Measurements from ENCODE around the gene PARD3B. TPM values are rescaled to one million over a fixed set of nuclear protein-coding genes. Genes with fewer than 3 reads are reported as not detected.

PARD3B gene
- total RNA-seq, 1 donor from 2014 or later, result 9.3 TPM

GRCh38 chr2:204749319-204749718, 204.0 kb downstream of the PARD3B start:
- ATAC-seq, result no peak
- no peak for DNase-seq (ENCODE audit: low spot score)

- DNase-seq (ENCODE audit: low spot score) (no peak), ATAC-seq (no peak)
Measured at GRCh38 chr2:204750389-204750788, 205.1 kb downstream of the PARD3B start.

DNA sequence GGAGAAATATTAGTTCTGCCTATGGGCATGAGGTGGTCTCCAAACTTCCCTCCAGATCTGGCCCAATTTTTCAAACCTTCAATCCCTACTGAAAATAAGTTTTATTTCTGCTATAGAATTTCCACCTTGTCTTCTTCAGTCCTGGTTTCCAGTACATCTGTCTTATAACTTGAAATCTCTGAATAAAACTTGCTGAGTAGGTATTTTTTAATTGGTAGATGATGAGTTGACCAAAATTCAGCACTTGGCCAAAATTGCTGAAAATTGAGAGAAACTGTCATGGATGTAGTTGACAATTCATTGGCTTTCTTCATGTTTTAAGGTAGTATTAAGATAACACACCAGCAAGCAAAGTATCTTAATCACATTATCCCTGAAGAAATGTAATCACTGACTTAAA, 206.2 kb downstream of the PARD3B start:
- ATAC-seq (no peak), DNase-seq (ENCODE audit: low spot score) (no peak)

- no peak for ATAC-seq
- DNase-seq (ENCODE audit: low spot score), result no peak
Measured at GRCh38 chr2:204753841-204754240, 208.6 kb downstream of the PARD3B start.

GRCh38 chr2:204754898-204755297, 209.6 kb downstream of the PARD3B start:
- DNase-seq (ENCODE audit: low spot score), result no peak
- ATAC-seq, result no peak

DNA sequence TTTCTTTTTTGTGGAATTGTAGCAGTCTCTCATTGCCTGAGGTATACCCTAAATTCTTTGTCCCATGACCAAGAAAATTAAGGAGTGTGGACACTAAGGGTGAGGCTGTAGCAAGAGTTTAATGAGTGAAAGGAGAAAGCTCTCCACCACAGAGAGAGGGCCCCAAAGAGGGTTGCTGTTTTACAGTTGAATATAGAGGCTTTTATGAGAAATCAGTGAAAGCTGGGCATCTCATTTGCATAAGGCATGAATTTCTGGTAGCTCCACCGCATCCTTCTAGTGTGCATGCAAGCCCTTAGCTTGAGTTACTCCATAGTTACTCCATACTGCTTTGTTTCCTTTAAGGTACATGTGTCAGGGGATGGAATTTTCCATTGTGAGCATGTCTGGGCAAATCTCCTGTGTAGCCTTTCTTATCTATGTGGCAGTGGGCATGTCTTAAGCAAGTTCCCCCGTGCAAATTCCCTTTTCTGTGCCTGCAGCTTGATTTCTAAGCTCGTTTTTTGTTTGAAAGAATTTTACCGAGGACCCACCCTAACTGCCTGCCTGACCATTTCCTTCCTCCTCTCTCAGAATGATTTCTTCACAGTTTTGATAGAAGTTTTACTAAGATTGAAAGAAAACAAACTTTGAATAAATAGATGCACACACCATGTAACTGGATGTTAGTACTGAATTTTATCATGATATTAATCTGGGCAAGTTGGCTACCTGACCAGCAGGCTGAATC, 218.9 kb downstream of the PARD3B start:
- ATAC-seq, result no peak
- DNase-seq (ENCODE audit: low spot score), result no peak

- DNase-seq (ENCODE audit: low spot score), result no peak
- peak; percentile 59 for ATAC-seq
Measured at GRCh38 chr2:204770735-204771134, 225.5 kb downstream of the PARD3B start.

GRCh38 chr2:204771721-204772120, 226.4 kb downstream of the PARD3B start:
- DNase-seq (ENCODE audit: low spot score) (no peak), ATAC-seq (no peak)

GRCh38 chr2:204772546-204772945, 227.3 kb downstream of the PARD3B start:
- DNase-seq (ENCODE audit: low spot score) (no peak), ATAC-seq (no peak)

- ATAC-seq, result no peak
- DNase-seq (ENCODE audit: low spot score), result no peak
Measured at GRCh38 chr2:204775766-204776165, 230.5 kb downstream of the PARD3B start.

- DNase-seq (ENCODE audit: low spot score) (no peak), ATAC-seq (no peak)
Measured at GRCh38 chr2:204776781-204777559, 231.7 kb downstream of the PARD3B start.

GRCh38 chr2:204779771-204780170, 234.5 kb downstream of the PARD3B start:
- ATAC-seq, result no peak
- DNase-seq (ENCODE audit: low spot score), result no peak

GRCh38 chr2:204781941-204782340, 236.7 kb downstream of the PARD3B start:
- ATAC-seq (no peak), DNase-seq (ENCODE audit: low spot score) (no peak)

DNA sequence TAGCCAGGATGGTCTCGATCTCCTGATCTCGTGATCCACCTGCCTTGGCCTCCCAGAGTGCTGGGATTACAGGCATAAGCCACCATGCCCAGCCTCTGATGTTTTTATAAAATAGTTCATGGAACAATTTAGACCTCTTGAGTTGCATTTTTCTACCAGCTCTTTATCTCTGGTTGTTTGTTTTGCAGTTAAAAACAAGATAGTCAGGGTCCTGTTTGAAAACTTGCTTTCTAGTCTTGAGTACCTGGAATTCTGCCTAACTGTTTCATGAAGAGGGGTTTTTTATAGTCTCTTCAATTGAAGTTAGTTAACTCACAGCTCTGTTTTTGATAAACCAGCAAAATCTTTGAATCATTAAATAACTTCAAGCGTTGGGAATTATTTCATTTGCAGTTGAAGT, 244.8 kb downstream of the PARD3B start:
- no peak for ATAC-seq

GRCh38 chr2:204791230-204791629, 246.0 kb downstream of the PARD3B start:
- no peak for ATAC-seq
- no peak for DNase-seq (ENCODE audit: low spot score)

More for the DNA sequence above, 244.8 kb downstream of the PARD3B start:
- no peak for DNase-seq (ENCODE audit: low spot score)

DNA sequence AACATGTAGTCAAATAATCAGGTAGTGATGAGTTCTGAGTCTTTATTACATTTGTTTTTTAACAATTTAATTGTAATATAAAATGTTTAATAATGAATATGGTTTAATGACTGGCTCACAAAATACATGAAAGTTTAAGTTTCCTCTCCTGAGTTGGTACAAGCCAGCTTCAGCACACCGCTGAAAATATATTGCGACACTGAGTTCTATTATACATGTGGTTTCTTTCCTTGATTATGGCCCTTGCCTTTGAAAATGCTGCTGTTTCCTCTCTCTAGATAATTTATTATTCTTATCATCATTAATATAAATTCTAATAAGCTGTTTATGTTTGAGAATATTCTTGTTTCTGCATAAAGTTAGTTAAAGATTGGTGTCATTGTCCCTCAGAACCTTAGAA, 249.3 kb downstream of the PARD3B start:
- ATAC-seq (no peak), DNase-seq (ENCODE audit: low spot score) (no peak)

- DNase-seq (ENCODE audit: low spot score) (no peak), ATAC-seq (no peak)
Measured at GRCh38 chr2:204795156-204795555, 249.9 kb downstream of the PARD3B start.

DNA sequence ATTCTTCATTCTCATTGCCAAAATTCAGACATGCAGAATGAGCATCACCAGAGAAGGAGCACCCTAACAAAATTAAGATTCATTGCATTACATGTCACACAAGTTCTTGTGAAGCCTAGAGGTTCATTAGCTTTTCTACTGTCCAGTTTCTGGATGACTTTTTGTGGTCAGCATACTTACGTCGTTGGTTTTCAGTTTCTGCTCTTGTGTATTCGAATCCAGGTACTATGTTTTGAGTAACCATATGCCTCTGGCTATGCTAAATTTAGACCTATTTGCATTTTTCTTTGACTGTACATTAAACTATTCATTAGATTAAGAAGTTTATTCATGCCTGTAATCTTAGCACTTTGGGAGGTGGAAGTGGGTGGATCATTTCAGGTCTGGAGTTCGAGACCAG, 251.3 kb downstream of the PARD3B start:
- DNase-seq (ENCODE audit: low spot score) (no peak), ATAC-seq (no peak)

DNA sequence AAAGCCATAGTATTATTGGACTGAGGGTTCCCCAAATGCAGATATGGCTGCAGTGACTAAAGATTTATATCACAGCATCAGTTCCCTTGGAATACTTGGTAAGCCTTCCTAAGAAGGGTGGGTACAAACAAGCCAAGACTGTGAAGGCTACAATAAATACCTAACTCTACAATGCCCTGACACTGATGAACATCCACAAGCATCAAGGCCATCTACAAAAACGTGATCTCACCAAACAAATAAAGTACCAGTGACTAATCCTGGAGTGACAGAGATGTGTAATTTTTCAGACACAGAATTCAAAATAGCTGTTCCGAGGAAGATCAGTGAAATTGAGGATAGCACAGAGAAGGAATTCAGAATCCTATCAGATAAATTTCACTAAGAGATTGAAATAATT, 254.5 kb downstream of the PARD3B start:
- ATAC-seq, result no peak

GRCh38 chr2:204808494-204808893, 263.2 kb downstream of the PARD3B start:
- DNase-seq (ENCODE audit: low spot score) (no peak), ATAC-seq (no peak)

More for the DNA sequence above, 254.5 kb downstream of the PARD3B start:
- DNase-seq (ENCODE audit: low spot score), result no peak

- DNase-seq (ENCODE audit: low spot score) (no peak), ATAC-seq (no peak)
Measured at GRCh38 chr2:204824751-204825453, 279.6 kb downstream of the PARD3B start.

- DNase-seq (ENCODE audit: low spot score) (no peak), ATAC-seq (no peak)
Measured at GRCh38 chr2:204825681-204826080, 280.4 kb downstream of the PARD3B start.

Measured in left lobe of liver (tissue), 2 donors.